Sigmoid colon (tissue), 4 donors: ENCODE data around the gene RDH11.

Experiments
- CTCF ChIP-seq, 4 experiments: fragments of 450-650 bp in 3 of 4; fragments of 200-600 bp in 1 of 4; IDR thresholded peaks; one replicate each; pipeline ENCODE4 v1.5.1; 2016 to 2019; ENCODE audit warnings: antibody characterized with exemption in 4 of 4, mild to moderate bottlenecking in 3 of 4, moderate library complexity in 2 of 4
- EP300 ChIP-seq, 4 donors: sonication (generic); formaldehyde crosslinking; IDR thresholded peaks; one replicate each; pipeline ENCODE4 v1.6.1; 2017; ENCODE audit warnings: antibody characterized with exemption in 4 of 4
- POLR2A ChIP-seq, 2 donors: fragments of 450-650 bp; IDR thresholded peaks; one replicate each; pipeline ENCODE4 v1.6.1; 2016; ENCODE audit warnings: antibody characterized with exemption in 2 of 2, mild to moderate bottlenecking in 2 of 2, moderate library complexity in 2 of 2

DNA sequence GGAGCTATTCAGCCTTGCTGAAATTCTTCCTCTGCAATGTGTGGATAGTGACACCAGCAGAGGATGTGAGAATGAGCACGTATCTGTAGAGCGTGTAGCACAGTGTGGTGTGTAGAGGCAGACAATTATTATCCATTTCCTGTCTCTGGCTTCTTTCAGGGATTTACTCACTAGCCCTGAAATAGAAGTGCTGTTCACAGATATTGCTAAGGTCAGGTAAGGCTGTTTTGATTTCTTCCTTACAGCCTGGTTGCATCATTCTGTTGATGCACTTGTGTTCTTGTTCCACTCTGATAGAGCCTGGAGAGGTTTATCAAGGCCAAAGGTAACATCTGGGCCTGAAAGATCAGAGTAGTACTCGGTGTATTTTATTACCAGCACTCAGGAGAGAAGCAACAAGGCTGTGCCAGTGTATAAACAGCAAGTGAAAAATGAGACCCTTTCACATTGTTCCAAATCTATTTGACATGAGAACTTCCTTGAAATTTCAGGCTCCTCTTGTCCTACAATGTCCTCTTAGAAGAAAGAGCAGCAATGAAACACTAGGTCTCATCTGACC is 59.1 kb downstream of the RDH11 start:
- TF ChIP-seq CTCF (IDR thresholded peaks at IDR 0.05) = no peak
- TF ChIP-seq EP300 (IDR thresholded peaks at IDR 0.05) = no peak
- no peak for TF ChIP-seq POLR2A (IDR thresholded peaks at IDR 0.05)
